Measurements from ENCODE around the gene DYNLL1.

Gene DYNLL1

DNA sequence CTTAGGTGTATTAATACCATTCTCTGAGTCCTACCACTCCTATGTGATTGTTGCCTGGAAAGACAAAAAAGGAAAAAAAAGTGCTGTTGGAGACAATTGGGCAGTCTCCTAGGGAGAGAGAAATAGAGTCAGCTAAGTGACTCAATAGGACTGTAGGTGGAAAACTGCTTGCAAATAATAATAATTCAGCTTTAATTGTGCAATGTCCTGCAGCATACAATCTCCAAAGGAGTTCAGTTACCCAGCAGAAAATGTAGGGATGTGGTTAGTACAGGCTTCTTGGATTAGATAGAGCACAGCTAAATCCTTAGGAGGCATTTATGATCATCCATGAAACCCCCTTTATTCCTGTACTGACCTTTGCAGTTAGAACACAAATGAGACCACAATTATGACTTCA lies 23.4 kb upstream of the DYNLL1 start:
- POLR2A ChIA-PET: no interaction called here
- DNase-seq (ENCODE audit: extremely low spot score): no peak
- TF ChIP-seq, protein P1, sequence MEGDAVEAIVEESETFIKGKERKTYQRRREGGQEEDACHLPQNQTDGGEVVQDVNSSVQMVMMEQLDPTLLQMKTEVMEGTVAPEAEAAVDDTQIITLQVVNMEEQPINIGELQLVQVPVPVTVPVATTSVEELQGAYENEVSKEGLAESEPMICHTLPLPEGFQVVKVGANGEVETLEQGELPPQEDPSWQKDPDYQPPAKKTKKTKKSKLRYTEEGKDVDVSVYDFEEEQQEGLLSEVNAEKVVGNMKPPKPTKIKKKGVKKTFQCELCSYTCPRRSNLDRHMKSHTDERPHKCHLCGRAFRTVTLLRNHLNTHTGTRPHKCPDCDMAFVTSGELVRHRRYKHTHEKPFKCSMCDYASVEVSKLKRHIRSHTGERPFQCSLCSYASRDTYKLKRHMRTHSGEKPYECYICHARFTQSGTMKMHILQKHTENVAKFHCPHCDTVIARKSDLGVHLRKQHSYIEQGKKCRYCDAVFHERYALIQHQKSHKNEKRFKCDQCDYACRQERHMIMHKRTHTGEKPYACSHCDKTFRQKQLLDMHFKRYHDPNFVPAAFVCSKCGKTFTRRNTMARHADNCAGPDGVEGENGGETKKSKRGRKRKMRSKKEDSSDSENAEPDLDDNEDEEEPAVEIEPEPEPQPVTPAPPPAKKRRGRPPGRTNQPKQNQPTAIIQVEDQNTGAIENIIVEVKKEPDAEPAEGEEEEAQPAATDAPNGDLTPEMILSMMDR (IDR thresholded peaks at IDR 0.05; ENCODE audit: control extremely low read depth, extremely low read depth, low read depth, missing control alignments): no peak
- CTCF ChIA-PET: interaction anchor here (0.6 to 1.8 kb wide), 4 partner anchors 11 to 42 kb away, joined by 3 to 11 read pairs (median 3); no protein-coding TSS in a partner anchor

GRCh38 chr12:120473807-120474615 lies 21.9 kb upstream of the DYNLL1 start:
- CTCF ChIA-PET: interaction anchor here (0.6 to 2.8 kb wide), 10 partner anchors 8 to 42 kb away, joined by 3 to 10 read pairs (median 4); partner anchors contain the start of gene DYNLL1
- no peak for DNase-seq (ENCODE audit: extremely low spot score)
- TF ChIP-seq, protein P1 (IDR thresholded peaks at IDR 0.05; ENCODE audit: control extremely low read depth, extremely low read depth, low read depth, missing control alignments): no peak
- POLR2A ChIA-PET: interaction anchor here (0.6 to 1.6 kb wide), 3 partner anchors 16 to 183 kb away, joined by 4 to 8 read pairs (median 6); partner anchors contain the start of gene DYNLL1

DNA sequence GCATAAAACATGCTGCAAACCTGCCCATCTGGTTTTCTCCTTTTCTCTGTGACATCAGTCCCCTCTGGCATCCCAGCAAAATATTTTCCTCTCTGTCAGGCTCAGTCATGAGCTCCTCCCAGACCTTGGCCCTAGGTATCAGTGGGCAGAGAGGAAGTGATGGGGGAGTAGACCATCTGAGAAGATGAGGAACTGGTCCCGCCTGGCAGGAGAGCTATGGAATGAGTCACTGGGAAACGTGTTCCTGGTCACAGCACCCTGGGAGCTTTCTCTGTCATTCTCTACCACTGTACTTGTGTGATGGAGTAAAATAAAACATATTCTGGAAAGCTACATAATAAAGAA lies 21.3 kb upstream of the DYNLL1 start:
- no peak for DNase-seq (ENCODE audit: extremely low spot score)
- TF ChIP-seq, protein P1 (IDR thresholded peaks at IDR 0.05; ENCODE audit: control extremely low read depth, extremely low read depth, low read depth, missing control alignments): no peak
- ChIA-PET POLR2A (interaction anchor here (1.6 kb wide), 1 partner anchor 22 kb away, joined by 8 read pairs; the partner anchor contains the start of gene DYNLL1), CTCF (interaction anchor here (1.0 to 2.8 kb wide), 9 partner anchors 8 to 42 kb away, joined by 3 to 10 read pairs (median 4); partner anchors contain the start of gene DYNLL1)

GRCh38 chr12:120475643-120476042 lies 20.3 kb upstream of the DYNLL1 start:
- TF ChIP-seq, protein P1 (IDR thresholded peaks at IDR 0.05; ENCODE audit: control extremely low read depth, extremely low read depth, low read depth, missing control alignments): no peak
- ChIA-PET CTCF (interaction anchor here (0.9 to 2.8 kb wide), 6 partner anchors 10 to 107 kb away, joined by 3 to 10 read pairs (median 5); no protein-coding TSS in a partner anchor), POLR2A (no interaction called here)

GRCh38 chr12:120479458-120479857 lies 16.5 kb upstream of the DYNLL1 start:
- TF ChIP-seq, protein P1 (IDR thresholded peaks at IDR 0.05; ENCODE audit: control extremely low read depth, extremely low read depth, low read depth, missing control alignments): no peak
- ChIA-PET POLR2A (no interaction called here), CTCF (interaction anchor here (1.3 to 4.5 kb wide), 3 partner anchors 10 to 12 kb away, joined by 3 to 30 read pairs (median 6); partner anchors contain the start of gene SRSF9)
- no peak for DNase-seq (ENCODE audit: extremely low spot score)

More at GRCh38 chr12:120475643-120476042, 20.3 kb upstream of the DYNLL1 start:
- no peak for DNase-seq (ENCODE audit: extremely low spot score)

DNA sequence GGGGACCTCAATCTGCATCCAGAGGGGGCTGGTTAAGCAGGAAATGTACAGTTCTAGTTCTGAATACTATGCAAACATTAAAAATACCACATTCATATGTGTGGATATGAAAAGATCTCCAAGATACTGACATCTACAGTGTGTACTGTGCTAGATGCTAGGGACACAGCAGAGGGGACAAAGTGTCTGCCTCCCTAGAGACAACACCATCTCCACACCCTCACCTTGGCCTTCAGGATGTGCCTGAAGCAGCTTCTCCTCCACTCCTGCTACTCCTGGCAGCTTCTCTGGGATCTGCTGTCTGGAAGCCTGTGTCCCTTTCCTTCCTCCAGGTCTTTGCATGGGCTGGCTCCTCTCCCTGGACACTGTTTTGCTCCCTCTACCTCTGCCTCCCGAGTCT lies 15.7 kb upstream of the DYNLL1 start:
- TF ChIP-seq, protein P1 (IDR thresholded peaks at IDR 0.05; ENCODE audit: control extremely low read depth, extremely low read depth, low read depth, missing control alignments): no peak
- ChIA-PET POLR2A (no interaction called here), CTCF (interaction anchor here (1.3 to 4.5 kb wide), 3 partner anchors 9 to 11 kb away, joined by 3 to 30 read pairs (median 6); partner anchors contain the start of gene SRSF9)
- no peak for DNase-seq (ENCODE audit: extremely low spot score)
